GM12873 (cell line): Measurements from ENCODE around the gene FRMD8.

Experiments
- TF ChIP-seq, protein P1 (sequence below): IDR thresholded peaks from 2 replicates; pipeline ENCODE4 v1.5.1; 2012; ENCODE audit warnings: low read depth, mild to moderate bottlenecking, moderate library complexity, low read length, control low read depth; ENCODE audit not compliant: insufficient read depth; ENCODE audit errors: missing control alignments

FRMD8 gene

DNA sequence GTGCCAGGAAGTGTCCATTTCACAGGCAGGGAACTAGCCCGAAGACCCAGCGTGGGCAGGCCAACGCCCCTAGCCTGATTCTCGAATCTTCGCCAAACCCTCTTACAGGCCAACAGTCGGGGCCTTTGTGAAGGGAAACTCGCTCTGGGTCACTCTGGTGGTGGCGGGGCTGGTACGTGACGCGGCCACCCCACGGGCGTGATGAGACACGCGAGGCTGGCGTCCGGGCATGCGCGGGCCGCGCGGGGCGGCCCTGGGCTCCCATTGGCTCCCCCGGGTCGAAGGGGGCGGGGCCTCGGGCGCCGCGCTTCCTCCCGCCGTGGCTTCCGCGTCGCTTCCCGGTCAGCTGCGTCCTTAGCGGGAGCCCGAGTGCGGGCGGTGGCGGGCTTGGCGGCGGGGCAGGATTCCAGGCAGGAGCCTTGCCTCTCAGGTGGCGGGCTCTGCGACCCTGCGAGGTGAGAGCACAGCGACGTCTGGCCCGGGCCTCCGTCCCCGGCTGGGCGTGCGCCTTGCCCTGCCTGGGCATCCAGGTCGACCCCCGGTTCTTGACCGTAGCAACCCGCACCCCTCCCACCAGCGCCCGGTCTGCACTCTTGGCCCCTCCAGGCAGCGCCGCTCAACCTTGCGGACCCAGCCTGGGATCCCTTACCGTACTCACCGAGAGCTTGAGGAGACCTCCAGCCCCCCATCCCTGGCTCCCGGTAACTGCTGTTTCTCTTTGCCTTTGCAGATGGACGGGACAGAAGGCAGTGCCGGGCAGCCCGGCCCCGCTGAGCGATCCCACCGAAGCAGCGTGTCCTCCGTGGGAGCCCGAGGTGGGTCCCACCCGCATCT is at the start of gene FRMD8:
FRMD8 (plus strand) TSS at position 331 of the 834 bp plus-strand sequence; CDS start at position 731, 400 bp downstream.
- TF ChIP-seq, protein P1, sequence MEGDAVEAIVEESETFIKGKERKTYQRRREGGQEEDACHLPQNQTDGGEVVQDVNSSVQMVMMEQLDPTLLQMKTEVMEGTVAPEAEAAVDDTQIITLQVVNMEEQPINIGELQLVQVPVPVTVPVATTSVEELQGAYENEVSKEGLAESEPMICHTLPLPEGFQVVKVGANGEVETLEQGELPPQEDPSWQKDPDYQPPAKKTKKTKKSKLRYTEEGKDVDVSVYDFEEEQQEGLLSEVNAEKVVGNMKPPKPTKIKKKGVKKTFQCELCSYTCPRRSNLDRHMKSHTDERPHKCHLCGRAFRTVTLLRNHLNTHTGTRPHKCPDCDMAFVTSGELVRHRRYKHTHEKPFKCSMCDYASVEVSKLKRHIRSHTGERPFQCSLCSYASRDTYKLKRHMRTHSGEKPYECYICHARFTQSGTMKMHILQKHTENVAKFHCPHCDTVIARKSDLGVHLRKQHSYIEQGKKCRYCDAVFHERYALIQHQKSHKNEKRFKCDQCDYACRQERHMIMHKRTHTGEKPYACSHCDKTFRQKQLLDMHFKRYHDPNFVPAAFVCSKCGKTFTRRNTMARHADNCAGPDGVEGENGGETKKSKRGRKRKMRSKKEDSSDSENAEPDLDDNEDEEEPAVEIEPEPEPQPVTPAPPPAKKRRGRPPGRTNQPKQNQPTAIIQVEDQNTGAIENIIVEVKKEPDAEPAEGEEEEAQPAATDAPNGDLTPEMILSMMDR: no peak

DNA sequence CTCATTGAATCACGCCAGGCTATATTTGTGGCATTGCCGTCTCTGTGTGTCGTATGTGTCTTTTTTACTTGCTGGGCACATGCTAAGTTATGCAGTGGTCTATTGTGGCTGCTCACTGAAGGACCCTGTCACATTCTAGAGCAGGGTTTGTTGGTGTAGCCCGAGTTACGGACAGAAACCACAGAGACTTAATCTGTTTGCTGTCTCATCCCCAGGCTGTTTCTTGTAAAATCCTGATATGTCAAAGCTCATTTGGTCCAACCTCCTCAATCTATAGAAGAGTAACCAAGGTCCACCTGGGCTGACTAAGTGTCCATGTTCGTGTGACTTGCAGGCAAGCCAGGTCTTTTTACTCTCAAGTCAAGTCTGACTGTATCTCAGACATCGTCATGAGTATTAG is 47.8 kb upstream of the FRMD8 start:
- TF ChIP-seq, protein P1: no peak

DNA sequence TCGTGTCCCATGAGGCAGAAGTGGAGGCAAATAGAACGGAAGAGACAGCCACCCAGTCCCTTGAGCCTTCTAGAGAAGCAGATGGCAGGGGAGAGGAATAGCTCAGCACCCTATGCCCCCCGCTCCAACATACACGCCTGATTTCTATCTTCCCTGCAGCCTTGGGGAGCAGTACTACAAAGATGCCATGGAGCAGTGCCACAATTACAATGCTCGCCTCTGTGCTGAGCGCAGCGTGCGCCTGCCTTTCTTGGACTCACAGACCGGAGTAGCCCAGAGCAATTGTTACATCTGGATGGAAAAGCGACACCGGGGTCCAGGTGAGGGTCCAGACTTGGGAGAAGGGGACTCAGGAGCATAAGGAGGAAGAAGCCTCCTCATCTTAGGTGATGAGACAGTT is 46.2 kb upstream of the FRMD8 start:
- TF ChIP-seq, protein P1: no peak

GRCh38 chr11:65341856-65342255 is 44.6 kb upstream of the FRMD8 start:
- TF ChIP-seq, protein P1: no peak

- TF ChIP-seq, protein P1: no peak
Observed at GRCh38 chr11:65351511-65351910, 34.9 kb upstream of the FRMD8 start.

DNA sequence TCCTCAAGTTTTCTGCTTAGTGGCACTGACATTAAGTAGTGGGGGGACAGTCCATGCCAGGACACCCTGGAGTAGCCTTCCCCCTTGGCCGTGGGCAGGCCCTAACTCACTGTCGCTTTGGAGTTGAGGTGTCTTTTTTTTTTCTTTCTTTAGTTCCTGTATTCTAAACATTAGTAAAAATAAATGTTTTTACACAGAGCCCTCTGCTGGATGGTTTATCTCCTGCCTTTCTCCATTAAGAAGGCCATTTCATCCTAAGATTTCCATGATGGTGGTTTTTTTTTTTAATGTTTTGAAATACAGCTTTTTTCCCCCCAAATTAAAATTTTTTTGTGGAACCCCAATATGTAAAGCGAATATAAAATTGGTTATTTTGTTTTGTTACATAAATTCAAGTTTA is 33.7 kb upstream of the FRMD8 start:
- TF ChIP-seq, protein P1: peak; percentile 4

GRCh38 chr11:65353376-65353775 is 33.1 kb upstream of the FRMD8 start:
- TF ChIP-seq, protein P1: no peak
